ENCODE results near the gene MAGI3.
A peak's percentile ranks its signal among the peaks of the same experiment; 100 is the strongest.

Gene MAGI3

GRCh38 chr1:113390871-113391648 lies 745 bp downstream of the MAGI3 start:
- TF ChIP-seq CTCF (conservative IDR thresholded peaks at IDR 0.05; ENCODE audit: low read depth, low read length): no peak
- DNase-seq (ENCODE audit: low read depth): no peak

GRCh38 chr1:113391649-113392271 lies 1.4 kb downstream of the MAGI3 start:
- no peak for DNase-seq (ENCODE audit: low read depth)
- peak overlapping the region; percentile 82 for H3K4me3 ChIP-seq (ENCODE audit: low read depth, low read length)
- no peak for TF ChIP-seq CTCF (conservative IDR thresholded peaks at IDR 0.05; ENCODE audit: low read depth, low read length)

More at GRCh38 chr1:113390871-113391648, 745 bp downstream of the MAGI3 start:
- peak overlapping the region; percentile 82 for H3K4me3 ChIP-seq (ENCODE audit: low read depth, low read length)

GRCh38 chr1:113392541-113393128 lies 2.3 kb downstream of the MAGI3 start:
- DNase-seq (ENCODE audit: low read depth): no peak
- H3K4me3 ChIP-seq (ENCODE audit: low read depth, low read length): no peak overlapping the region
- no peak for TF ChIP-seq CTCF (conservative IDR thresholded peaks at IDR 0.05; ENCODE audit: low read depth, low read length)

- no peak for DNase-seq (ENCODE audit: low read depth)
- no peak for TF ChIP-seq CTCF (conservative IDR thresholded peaks at IDR 0.05; ENCODE audit: low read depth, low read length)
- H3K4me3 ChIP-seq (ENCODE audit: low read depth, low read length): no peak overlapping the region
Observed at GRCh38 chr1:113394043-113394862, 3.9 kb downstream of the MAGI3 start.

- TF ChIP-seq CTCF (conservative IDR thresholded peaks at IDR 0.05; ENCODE audit: low read depth, low read length): no peak
- no peak overlapping the region for H3K4me3 ChIP-seq (ENCODE audit: low read depth, low read length)
- DNase-seq (ENCODE audit: low read depth): no peak
Observed at GRCh38 chr1:113394863-113395259, 4.5 kb downstream of the MAGI3 start.

- H3K4me3 ChIP-seq (ENCODE audit: low read depth, low read length): no peak overlapping the region
- TF ChIP-seq CTCF (conservative IDR thresholded peaks at IDR 0.05; ENCODE audit: low read depth, low read length): no peak
- DNase-seq (ENCODE audit: low read depth): no peak
Observed at GRCh38 chr1:113396102-113396501, 5.8 kb downstream of the MAGI3 start.
